ENCODE data around the gene COL20A1.

GRCh38 chr20:63323357-63323981 lies 30.5 kb downstream of the COL20A1 start:
- no peak for TF ChIP-seq POLR2A (IDR thresholded peaks at IDR 0.05; ENCODE audit: low read length)
- TF ChIP-seq GATA1 (IDR thresholded peaks at IDR 0.05; ENCODE audit: low read depth, low read length): no peak
